GM23338 (cell line): ENCODE measurements around the gene HARBI1. TPM values are rescaled to one million over a fixed set of nuclear protein-coding genes. Genes with fewer than 3 reads are reported as not detected.

Experiments
- ATAC-seq: fragments of 200-7000 bp; cut with Tn5 transposase; 3 replicates; pipeline ENCODE4 v1.9.1; 2020
- DNase-seq: peaks from one replicate; pipeline ENCODE4 v3.0.0-alpha.2; 2015; ENCODE audit warnings: low spot score
- H2AFZ ChIP-seq: fragments of 200-600 bp; sonication (generic); 2 replicates; pipeline ENCODE4 v1.8.0; 2016; ENCODE audit warnings: antibody characterized with exemption, mild to moderate bottlenecking, moderate library complexity
- H3F3A ChIP-seq: fragments of 200-600 bp; sonication (generic); replicated peaks from 2 replicates; pipeline ENCODE4 v1.8.0; 2017; ENCODE audit warnings: antibody characterized with exemption, mixed run types, low read depth
- H3K27ac ChIP-seq: fragments of 200-600 bp; sonication (generic); 2 replicates; pipeline ENCODE4 v1.6.1; 2016; ENCODE audit warnings: low read depth
- H3K27me3 ChIP-seq: fragments of 200-600 bp; sonication (generic); 2 replicates; pipeline ENCODE4 v1.8.0; 2016; ENCODE audit warnings: mild to moderate bottlenecking, mixed run types, moderate library complexity; ENCODE audit not compliant: insufficient read depth
- H3K36me3 ChIP-seq: fragments of 200-600 bp; sonication (generic); 2 replicates; pipeline ENCODE4 v1.8.0; 2016; ENCODE audit warnings: mild to moderate bottlenecking; ENCODE audit not compliant: insufficient read depth
- H3K4me1 ChIP-seq: fragments of 200-600 bp; sonication (generic); 2 replicates; pipeline ENCODE4 v1.8.0; 2016; ENCODE audit warnings: mild to moderate bottlenecking, moderate library complexity; ENCODE audit not compliant: insufficient read depth
- H3K4me2 ChIP-seq: fragments of 200-600 bp; sonication (generic); 2 replicates; pipeline ENCODE4 v1.7.1; 2017; ENCODE audit warnings: mixed run types
- H3K4me3 ChIP-seq: fragments of 200-600 bp; sonication (generic); 2 replicates; pipeline ENCODE4 v1.6.1; 2016; ENCODE audit warnings: mixed run types
- H3K79me2 ChIP-seq: fragments of 200-600 bp; sonication (generic); replicated peaks from 2 replicates; pipeline ENCODE4 v1.8.0; 2017; ENCODE audit warnings: mild to moderate bottlenecking; ENCODE audit not compliant: insufficient read depth
- H3K9me2 ChIP-seq: fragments of 200-600 bp; sonication (generic); 2 replicates; pipeline ENCODE4 v1.8.0; 2017; ENCODE audit not compliant: insufficient read depth
- H4K20me1 ChIP-seq: fragments of 200-600 bp; sonication (generic); replicated peaks from 2 replicates; pipeline ENCODE4 v1.8.0; 2017; ENCODE audit warnings: mild to moderate bottlenecking; ENCODE audit not compliant: insufficient read depth
- H3K27ac Mint-ChIP-seq: 2 replicates; pipeline ENCODE4 v1.8.0; 2020; ENCODE audit warnings: inconsistent platforms, mild to moderate bottlenecking, moderate library complexity, mixed read lengths
- H3K27me3 Mint-ChIP-seq: 3 replicates; pipeline ENCODE4 v1.8.0; 2022; ENCODE audit warnings: low read depth, mild to moderate bottlenecking, moderate library complexity, mixed read lengths, inconsistent platforms; ENCODE audit not compliant: insufficient read depth, poor library complexity
- H3K36me3 Mint-ChIP-seq: 3 replicates; pipeline ENCODE4 v1.8.0; 2021; ENCODE audit warnings: low read depth, mild to moderate bottlenecking, inconsistent platforms, moderate library complexity, mixed read lengths
- H3K4me1 Mint-ChIP-seq: 3 replicates; pipeline ENCODE4 v1.8.0; 2020; ENCODE audit warnings: mild to moderate bottlenecking, inconsistent platforms, mixed read lengths
- H3K4me3 Mint-ChIP-seq: 3 replicates; pipeline ENCODE4 v1.8.0; 2021; ENCODE audit warnings: moderate library complexity, mild to moderate bottlenecking, inconsistent platforms, mixed read lengths
- H3K9me3 Mint-ChIP-seq: 3 replicates; pipeline ENCODE4 v1.8.0; 2020; ENCODE audit warnings: moderate library complexity, mild to moderate bottlenecking, inconsistent platforms, mixed read lengths
- POLR2AphosphoS5 ChIP-seq: IDR thresholded peaks from 2 replicates; pipeline ENCODE4 v1.6.1; 2016; ENCODE audit warnings: antibody characterized with exemption, low read depth
- ZNF114 ChIP-seq: fragments of 250-450 bp; sonication (Bioruptor Pico); IDR thresholded peaks from 2 replicates; pipeline ENCODE4 v1.5.0; 2020; ENCODE audit warnings: mild to moderate bottlenecking, moderate library complexity
- ZNF331 ChIP-seq: fragments of 250-450 bp; sonication (Bioruptor Pico); IDR thresholded peaks from 2 replicates; pipeline ENCODE4 v1.5.0; 2020; ENCODE audit warnings: low read depth, mild to moderate bottlenecking, moderate library complexity
- polyA plus RNA-seq: library from polyadenylated mRNA; unstranded; fragments of >200 nt; fragmentation: Nextera tagmentation; extraction: Ambion mirVana; gene quantifications from 2 replicates; pipeline ENCODE4 v1.2.1, GENCODE V29; 2016
- total RNA-seq: library from RNA; depleted of rRNA; stranded (reverse); fragments of >200 nt; shearing (Covaris generic); gene quantifications from 2 replicates; pipeline ENCODE4 v1.2.3, GENCODE V29; 2014
- TF ChIP-seq, protein P1 (sequence below): IDR thresholded peaks from 2 replicates; pipeline ENCODE4 v1.6.1; 2016; ENCODE audit warnings: antibody characterized with exemption
- TF ChIP-seq, protein P2 (sequence below): fragments of 250-450 bp; sonication (Bioruptor Pico); IDR thresholded peaks from 2 replicates; pipeline ENCODE4 v1.5.0; 2020; ENCODE audit warnings: mild to moderate bottlenecking, moderate library complexity

Gene HARBI1
- total and polyA plus RNA-seq, 2 experiments from 2014 or later: 4.2 to 6.5 TPM

DNA sequence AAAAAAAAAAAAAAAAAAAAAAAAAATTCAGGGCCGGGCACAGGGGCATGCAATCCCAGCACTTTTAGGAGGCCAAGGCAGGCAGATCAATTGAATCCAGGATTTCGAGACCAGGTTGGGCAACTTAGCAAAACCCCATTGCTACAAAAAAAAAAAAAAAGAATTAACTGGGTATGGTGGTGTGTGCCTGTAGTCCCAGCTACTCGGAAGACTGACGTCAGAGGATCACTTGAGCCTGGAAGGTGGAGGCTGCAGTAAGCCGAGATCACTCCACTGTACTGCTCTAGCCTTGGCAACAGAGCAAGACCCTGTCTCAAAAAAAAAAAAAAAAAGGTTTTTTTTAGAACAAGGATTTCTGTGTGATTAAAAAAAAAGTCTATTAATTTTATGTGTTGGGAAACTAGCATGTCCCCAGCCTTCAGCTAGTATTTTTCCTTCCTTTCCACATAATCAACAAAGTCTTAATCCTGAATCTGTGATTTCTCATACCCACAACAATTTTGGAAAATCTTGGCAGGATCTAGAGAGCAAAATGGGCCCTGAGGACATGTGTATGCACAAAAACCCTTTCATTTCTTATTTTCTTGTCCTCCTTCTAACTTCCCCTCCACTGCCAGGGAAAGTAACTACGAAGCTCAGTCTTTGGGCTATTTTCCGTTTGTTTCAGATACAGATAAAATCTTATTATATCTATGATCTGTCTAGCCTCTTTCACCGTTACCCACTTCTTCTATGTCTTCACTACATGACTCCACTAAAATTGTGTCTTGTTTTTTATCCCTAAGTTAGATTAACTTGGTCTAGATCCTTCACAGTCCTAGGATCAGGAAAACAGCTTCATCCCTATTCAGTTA is 17.5 kb downstream of the HARBI1 start:
- H3K27me3 Mint-ChIP-seq: peaks cover 5% of the 10 kb centered on the region
- no peaks in the 10 kb centered on the region for H3K9me3 Mint-ChIP-seq
- TF ChIP-seq, protein P1, sequence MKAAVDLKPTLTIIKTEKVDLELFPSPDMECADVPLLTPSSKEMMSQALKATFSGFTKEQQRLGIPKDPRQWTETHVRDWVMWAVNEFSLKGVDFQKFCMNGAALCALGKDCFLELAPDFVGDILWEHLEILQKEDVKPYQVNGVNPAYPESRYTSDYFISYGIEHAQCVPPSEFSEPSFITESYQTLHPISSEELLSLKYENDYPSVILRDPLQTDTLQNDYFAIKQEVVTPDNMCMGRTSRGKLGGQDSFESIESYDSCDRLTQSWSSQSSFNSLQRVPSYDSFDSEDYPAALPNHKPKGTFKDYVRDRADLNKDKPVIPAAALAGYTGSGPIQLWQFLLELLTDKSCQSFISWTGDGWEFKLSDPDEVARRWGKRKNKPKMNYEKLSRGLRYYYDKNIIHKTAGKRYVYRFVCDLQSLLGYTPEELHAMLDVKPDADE: no peak
- TF ChIP-seq POLR2AphosphoS5 (no peak), ZNF331 (CRISPR knock-in tag) (no peak), ZNF114 (CRISPR knock-in tag) (no peak)
- TF ChIP-seq, protein P2, sequence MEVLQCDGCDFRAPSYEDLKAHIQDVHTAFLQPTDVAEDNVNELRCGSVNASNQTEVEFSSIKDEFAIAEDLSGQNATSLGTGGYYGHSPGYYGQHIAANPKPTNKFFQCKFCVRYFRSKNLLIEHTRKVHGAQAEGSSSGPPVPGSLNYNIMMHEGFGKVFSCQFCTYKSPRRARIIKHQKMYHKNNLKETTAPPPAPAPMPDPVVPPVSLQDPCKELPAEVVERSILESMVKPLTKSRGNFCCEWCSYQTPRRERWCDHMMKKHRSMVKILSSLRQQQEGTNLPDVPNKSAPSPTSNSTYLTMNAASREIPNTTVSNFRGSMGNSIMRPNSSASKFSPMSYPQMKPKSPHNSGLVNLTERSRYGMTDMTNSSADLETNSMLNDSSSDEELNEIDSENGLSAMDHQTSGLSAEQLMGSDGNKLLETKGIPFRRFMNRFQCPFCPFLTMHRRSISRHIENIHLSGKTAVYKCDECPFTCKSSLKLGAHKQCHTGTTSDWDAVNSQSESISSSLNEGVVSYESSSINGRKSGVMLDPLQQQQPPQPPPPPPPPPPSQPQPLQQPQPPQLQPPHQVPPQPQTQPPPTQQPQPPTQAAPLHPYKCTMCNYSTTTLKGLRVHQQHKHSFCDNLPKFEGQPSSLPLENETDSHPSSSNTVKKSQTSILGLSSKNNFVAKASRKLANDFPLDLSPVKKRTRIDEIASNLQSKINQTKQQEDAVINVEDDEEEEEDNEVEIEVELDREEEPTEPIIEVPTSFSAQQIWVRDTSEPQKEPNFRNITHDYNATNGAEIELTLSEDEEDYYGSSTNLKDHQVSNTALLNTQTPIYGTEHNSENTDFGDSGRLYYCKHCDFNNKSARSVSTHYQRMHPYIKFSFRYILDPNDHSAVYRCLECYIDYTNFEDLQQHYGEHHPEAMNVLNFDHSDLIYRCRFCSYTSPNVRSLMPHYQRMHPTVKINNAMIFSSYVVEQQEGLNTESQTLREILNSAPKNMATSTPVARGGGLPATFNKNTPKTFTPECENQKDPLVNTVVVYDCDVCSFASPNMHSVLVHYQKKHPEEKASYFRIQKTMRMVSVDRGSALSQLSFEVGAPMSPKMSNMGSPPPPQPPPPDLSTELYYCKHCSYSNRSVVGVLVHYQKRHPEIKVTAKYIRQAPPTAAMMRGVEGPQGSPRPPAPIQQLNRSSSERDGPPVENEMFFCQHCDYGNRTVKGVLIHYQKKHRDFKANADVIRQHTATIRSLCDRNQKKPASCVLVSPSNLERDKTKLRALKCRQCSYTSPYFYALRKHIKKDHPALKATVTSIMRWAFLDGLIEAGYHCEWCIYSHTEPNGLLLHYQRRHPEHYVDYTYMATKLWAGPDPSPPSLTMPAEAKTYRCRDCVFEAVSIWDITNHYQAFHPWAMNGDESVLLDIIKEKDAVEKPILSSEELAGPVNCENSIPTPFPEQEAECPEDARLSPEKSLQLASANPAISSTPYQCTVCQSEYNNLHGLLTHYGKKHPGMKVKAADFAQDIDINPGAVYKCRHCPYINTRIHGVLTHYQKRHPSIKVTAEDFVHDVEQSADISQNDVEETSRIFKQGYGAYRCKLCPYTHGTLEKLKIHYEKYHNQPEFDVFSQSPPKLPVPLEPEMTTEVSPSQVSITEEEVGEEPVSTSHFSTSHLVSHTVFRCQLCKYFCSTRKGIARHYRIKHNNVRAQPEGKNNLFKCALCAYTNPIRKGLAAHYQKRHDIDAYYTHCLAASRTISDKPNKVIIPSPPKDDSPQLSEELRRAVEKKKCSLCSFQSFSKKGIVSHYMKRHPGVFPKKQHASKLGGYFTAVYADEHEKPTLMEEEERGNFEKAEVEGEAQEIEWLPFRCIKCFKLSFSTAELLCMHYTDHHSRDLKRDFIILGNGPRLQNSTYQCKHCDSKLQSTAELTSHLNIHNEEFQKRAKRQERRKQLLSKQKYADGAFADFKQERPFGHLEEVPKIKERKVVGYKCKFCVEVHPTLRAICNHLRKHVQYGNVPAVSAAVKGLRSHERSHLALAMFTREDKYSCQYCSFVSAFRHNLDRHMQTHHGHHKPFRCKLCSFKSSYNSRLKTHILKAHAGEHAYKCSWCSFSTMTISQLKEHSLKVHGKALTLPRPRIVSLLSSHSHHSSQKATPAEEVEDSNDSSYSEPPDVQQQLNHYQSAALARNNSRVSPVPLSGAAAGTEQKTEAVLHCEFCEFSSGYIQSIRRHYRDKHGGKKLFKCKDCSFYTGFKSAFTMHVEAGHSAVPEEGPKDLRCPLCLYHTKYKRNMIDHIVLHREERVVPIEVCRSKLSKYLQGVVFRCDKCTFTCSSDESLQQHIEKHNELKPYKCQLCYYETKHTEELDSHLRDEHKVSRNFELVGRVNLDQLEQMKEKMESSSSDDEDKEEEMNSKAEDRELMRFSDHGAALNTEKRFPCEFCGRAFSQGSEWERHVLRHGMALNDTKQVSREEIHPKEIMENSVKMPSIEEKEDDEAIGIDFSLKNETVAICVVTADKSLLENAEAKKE (CRISPR knock-in tag): no peak
- DNase-seq (no peak), ATAC-seq (no peak)
- no peak overlapping the region for H3K27ac Mint-ChIP-seq
- no peaks in the 10 kb centered on the region for H3K27me3 ChIP-seq
- no peaks in the 10 kb centered on the region for H3K9me2 ChIP-seq
- H3K4me2 ChIP-seq: no peak overlapping the region
- H3K4me3 ChIP-seq: no peak overlapping the region
- no peaks in the 10 kb centered on the region for H3K36me3 ChIP-seq
- no peaks in the 10 kb centered on the region for H3K36me3 Mint-ChIP-seq
- H4K20me1 ChIP-seq: no peaks in the 10 kb centered on the region; the same call in 1 of the 2 replicates
- H3K27ac ChIP-seq: no peak overlapping the region
- H3K4me1 Mint-ChIP-seq: no peaks in the 10 kb centered on the region
- 0 out of 2 replicates have a peak, but pooled peaks cover 8% of the 10 kb centered on the region for H3F3A ChIP-seq
- H3K79me2 ChIP-seq: no peaks in the 10 kb centered on the region
- no peak overlapping the region for H2AFZ ChIP-seq
- no peak overlapping the region for H3K4me3 Mint-ChIP-seq
- H3K4me1 ChIP-seq: no peaks in the 10 kb centered on the region
